NB4 (cell line): ENCODE results near the gene ALDH8A1.
A peak's percentile ranks its signal among the peaks of the same experiment; 100 is the strongest.

Experiments used
- DNase-seq: peaks from one replicate; pipeline ENCODE4 v3.0.0; 2010; ENCODE audit warnings: low read depth
- H3K4me3 ChIP-seq: one replicate; pipeline ENCODE4 v1.5.1; 2011; ENCODE audit warnings: mild to moderate bottlenecking, low read depth, low read length, moderate library complexity
- MYC ChIP-seq: IDR thresholded peaks from 2 replicates; pipeline ENCODE4 v1.6.1; 2011; ENCODE audit warnings: low read depth, low read length
- POLR2A ChIP-seq: IDR thresholded peaks from 2 replicates; pipeline ENCODE4 v1.6.1; 2011; ENCODE audit warnings: mild to moderate bottlenecking; ENCODE audit not compliant: insufficient read length; ENCODE audit errors: extremely low read depth
- TF ChIP-seq, protein P1 (sequence below): IDR thresholded peaks from one replicate; pipeline ENCODE4 v1.5.1; 2012; ENCODE audit warnings: low read depth, low read length
- TF ChIP-seq, protein P2 (sequence below): IDR thresholded peaks from 2 replicates; pipeline ENCODE4 v1.6.1; 2011; ENCODE audit warnings: low read depth, low read length

The ALDH8A1 gene

DNA sequence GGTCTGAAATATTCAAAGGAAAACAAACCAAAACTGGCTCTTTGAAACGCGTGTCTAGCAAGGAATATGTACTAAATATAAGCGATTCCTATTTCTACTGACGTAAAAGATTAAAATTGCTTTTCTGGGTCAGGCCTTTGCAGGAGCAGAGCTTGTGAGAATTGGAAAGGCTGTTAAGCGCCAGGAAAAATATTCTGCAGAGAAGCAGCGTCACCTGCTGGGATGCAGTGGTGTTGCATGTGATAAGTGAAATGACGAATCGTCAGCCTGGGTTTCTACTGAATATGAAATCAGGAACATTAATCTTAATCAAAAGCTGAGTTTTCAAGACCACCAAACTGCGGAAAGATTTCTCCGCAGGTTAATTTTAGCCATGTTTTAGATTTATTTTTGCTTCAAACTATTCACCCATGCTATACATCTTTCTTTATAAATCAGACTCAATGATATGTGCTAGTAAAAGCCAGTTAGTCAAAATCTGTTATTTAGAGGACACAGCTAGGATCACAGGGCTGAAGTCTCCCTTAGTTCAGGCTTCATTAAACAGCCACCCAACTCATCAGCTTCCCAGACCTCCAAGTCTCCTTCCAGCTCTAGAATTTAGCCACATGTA, 67.4 kb downstream of the ALDH8A1 start:
- peak; percentile 73 for DNase-seq
- no peak for TF ChIP-seq POLR2A
- TF ChIP-seq, protein P1, sequence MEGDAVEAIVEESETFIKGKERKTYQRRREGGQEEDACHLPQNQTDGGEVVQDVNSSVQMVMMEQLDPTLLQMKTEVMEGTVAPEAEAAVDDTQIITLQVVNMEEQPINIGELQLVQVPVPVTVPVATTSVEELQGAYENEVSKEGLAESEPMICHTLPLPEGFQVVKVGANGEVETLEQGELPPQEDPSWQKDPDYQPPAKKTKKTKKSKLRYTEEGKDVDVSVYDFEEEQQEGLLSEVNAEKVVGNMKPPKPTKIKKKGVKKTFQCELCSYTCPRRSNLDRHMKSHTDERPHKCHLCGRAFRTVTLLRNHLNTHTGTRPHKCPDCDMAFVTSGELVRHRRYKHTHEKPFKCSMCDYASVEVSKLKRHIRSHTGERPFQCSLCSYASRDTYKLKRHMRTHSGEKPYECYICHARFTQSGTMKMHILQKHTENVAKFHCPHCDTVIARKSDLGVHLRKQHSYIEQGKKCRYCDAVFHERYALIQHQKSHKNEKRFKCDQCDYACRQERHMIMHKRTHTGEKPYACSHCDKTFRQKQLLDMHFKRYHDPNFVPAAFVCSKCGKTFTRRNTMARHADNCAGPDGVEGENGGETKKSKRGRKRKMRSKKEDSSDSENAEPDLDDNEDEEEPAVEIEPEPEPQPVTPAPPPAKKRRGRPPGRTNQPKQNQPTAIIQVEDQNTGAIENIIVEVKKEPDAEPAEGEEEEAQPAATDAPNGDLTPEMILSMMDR: peak; percentile 98
- TF ChIP-seq, protein P2, sequence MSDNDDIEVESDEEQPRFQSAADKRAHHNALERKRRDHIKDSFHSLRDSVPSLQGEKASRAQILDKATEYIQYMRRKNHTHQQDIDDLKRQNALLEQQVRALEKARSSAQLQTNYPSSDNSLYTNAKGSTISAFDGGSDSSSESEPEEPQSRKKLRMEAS: peak; percentile 86
- H3K4me3 ChIP-seq: no peak overlapping the region

DNA sequence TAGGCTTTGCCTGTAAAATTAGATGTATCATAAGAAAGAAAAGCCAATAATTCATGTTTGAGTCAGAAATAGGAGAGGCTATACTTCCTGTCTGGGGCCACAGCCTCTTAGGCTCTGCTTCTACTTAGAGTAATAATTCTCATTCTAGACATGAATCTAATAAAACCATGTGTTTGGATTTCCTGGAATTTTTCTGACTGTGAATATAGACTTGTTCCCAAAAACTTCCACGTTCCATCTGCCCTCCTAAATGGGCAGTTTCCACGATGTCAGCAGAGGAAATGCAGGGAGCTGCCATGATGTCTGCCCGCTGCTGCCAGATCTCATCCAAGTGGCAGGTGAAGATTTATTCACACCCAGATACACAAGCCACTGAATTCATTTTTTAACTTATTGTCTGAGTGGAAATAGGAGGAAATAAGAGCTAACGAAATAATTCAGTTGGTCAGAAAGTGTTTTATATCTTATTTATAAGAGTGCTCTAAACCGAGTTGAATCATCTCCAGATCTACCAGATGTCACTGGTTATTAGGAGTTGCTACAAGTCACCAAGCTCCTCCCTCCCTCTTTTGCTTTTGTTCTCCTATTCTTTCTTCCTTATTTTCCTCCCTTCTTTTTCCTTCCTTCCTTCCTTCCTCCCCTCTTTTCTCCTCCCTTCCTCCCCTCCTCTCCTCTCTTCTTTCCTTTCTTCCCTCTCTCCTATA, 69.3 kb downstream of the ALDH8A1 start:
- no peak for DNase-seq
- TF ChIP-seq, protein P2: no peak
- TF ChIP-seq POLR2A (no peak), MYC (no peak)
- TF ChIP-seq, protein P1: no peak
- H3K4me3 ChIP-seq: no peak overlapping the region

DNA sequence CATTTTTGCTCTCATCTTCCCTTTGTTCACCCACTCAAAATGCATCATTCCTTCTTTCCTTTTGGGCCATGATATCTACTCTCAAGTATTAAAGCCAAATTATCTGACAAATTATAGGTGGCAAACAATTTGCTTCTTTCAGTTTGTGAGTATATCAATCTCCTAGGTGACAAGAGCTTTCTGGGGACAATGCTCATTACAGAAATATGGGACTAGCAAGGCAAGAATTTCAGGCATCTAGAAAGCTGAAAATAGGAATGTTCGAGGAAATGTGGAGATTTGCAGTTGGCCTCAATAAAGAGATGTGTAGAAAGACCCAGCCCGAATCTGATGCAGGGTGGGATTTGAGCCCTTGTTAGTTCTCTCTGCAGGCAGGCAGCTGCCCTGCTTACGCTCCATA, 71.8 kb downstream of the ALDH8A1 start:
- no peak for DNase-seq
- no peak for TF ChIP-seq POLR2A
- TF ChIP-seq, protein P1: no peak
- TF ChIP-seq MYC: no peak
- TF ChIP-seq, protein P2: no peak
- H3K4me3 ChIP-seq: no peak overlapping the region

DNA sequence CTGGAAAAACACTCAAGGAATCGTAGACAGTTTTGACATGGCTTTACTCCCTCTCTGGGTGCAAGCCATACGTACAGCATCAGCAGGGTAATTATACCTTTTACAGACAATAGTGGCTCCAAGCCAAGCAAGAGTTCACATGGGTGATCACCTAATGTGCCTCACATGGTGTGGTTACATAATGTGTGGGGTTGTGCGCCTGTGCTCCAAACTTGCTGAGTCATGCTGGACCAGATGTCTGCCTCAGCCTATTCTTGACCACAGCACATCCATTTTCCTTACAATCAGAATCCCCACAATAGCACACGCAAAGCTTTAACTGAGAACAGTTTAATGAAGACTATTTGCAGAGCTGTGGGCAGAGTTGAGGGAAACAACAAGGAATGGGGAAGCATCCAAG, 74.5 kb downstream of the ALDH8A1 start:
- TF ChIP-seq POLR2A (no peak), MYC (no peak)
- TF ChIP-seq, protein P1: no peak
- TF ChIP-seq, protein P2: no peak
- H3K4me3 ChIP-seq: no peak overlapping the region
- DNase-seq: peak; percentile 37

DNA sequence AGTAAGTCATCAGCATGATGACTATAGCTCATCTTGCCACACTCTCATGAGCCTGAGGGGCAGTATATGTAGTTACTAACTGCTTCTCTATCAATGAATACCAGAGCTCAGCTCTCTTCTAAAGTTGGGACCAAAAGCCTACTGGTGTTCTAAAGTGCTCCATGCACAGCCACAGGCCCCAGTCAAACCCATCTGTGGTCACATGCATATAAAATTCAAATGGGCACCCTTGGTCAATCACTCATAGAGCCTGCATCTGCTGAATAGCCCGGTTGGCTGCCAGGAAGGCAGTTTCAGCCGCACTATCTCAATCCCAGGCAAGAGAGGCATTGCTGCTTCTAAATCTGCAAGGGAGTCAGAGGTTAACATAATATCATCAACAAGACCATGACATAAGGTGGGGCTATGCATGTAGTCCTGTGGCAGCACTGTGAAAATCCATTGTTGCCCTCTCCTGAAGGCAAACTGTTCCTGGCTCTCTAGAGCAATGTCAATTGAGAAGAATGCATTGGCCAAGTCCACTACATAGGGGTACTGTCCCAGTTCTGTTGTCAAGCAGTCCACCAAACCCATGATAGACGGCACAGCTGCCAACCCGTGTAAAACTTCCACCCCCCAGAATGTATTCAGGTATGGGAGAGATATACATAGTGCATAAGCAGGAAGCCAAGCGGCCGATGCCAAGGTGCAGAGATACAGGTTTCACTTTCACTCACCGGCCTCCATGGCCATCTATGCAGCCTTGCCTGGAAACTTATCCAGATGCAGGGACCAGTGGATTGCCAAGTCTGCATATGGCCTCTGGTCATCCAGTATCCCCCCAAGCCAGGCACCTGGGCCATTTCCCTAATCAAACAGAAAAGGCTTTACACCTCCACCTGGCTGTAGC, 76.2 kb downstream of the ALDH8A1 start:
- DNase-seq: no peak
- TF ChIP-seq, protein P1: no peak
- TF ChIP-seq, protein P2: no peak
- TF ChIP-seq POLR2A (no peak), MYC (no peak)

More for the DNA sequence above, 76.2 kb downstream of the ALDH8A1 start:
- no peak overlapping the region for H3K4me3 ChIP-seq
